H1 (cell line): ENCODE measurements around the gene ZNF846. TPM values are rescaled to one million over a fixed set of nuclear protein-coding genes. Genes with fewer than 3 reads are reported as not detected.

Source experiments
- CTCF ChIA-PET: fragments of 300-600 bp; sonication (Branson Sonifier 250); formaldehyde crosslinking; loops from one replicate; lab custom pipeline; 2021; ENCODE audit not compliant: partially characterized antibody; lab: Charles Lee
- POLR2A ChIA-PET: fragments of 300-600 bp; sonication (Branson Sonifier 250); formaldehyde crosslinking; loops from one replicate; lab custom pipeline; 2021; ENCODE audit warnings: inconsistent platforms; ENCODE audit not compliant: partially characterized antibody; lab: Charles Lee
- DNase-seq, 2 experiments: peaks; one replicate each; pipeline versions ENCODE4 v3.0.0 to v3.0.0-alpha.2; 2010 to 2022; ENCODE audit warnings: low spot score in 2 of 2, low read depth in 1 of 2, mixed read lengths in 1 of 2
- FAIRE-seq: peaks from 2 replicates; lab custom pipeline; 2011; peaks lifted over from hg19 to GRCh38; lab: Jason Lieb, UNC
- H2AFZ ChIP-seq: 2 replicates; pipeline ENCODE4 v1.8.1; 2012; ENCODE audit warnings: low read length, inconsistent platforms
- H2AK5ac ChIP-seq: 2 replicates; pipeline ENCODE4 v1.6.1; 2013; ENCODE audit warnings: low read depth, low read length
- H2BK120ac ChIP-seq: replicated peaks from 2 replicates; pipeline ENCODE3; 2013; ENCODE audit warnings: low read depth, low read length, inconsistent platforms
- H2BK12ac ChIP-seq: 2 replicates; pipeline ENCODE4 v1.6.1; 2013; ENCODE audit warnings: low read depth, low read length
- H2BK15ac ChIP-seq: 2 replicates; pipeline ENCODE4 v1.6.1; 2013; ENCODE audit warnings: low read length
- H2BK20ac ChIP-seq: 2 replicates; pipeline ENCODE4 v1.6.1; 2013; ENCODE audit warnings: low read length
- H2BK5ac ChIP-seq: 2 replicates; pipeline ENCODE4 v1.6.1; 2013; ENCODE audit warnings: low read depth, low read length
- H3K14ac ChIP-seq: 2 replicates; pipeline ENCODE4 v1.6.1; 2013; ENCODE audit warnings: inconsistent platforms; ENCODE audit not compliant: insufficient read length
- H3K18ac ChIP-seq: 2 replicates; pipeline ENCODE4 v1.6.1; 2013; ENCODE audit warnings: low read length; ENCODE audit errors: extremely low read depth
- H3K23ac ChIP-seq: 2 replicates; pipeline ENCODE4 v1.6.1; 2013; ENCODE audit warnings: inconsistent platforms; ENCODE audit not compliant: insufficient read length
- H3K23me2 ChIP-seq: 2 replicates; pipeline ENCODE4 v1.6.1; 2013; ENCODE audit warnings: low read depth, low read length
- H3K27ac ChIP-seq: 2 replicates; pipeline ENCODE4 v1.6.1; 2011; ENCODE audit warnings: low read depth, low read length, inconsistent platforms
- H3K27me3 ChIP-seq, 4 experiments: replicated peaks in 1 of 4; 1 replicate in 1 of 4; 2 replicates in 3 of 4; pipeline versions ENCODE4 v1.6.1 to v1.8.1; 2011 to 2013; ENCODE audit warnings: low read length in 3 of 4, mild to moderate bottlenecking in 3 of 4, inconsistent platforms in 2 of 4, mixed read lengths in 2 of 4, moderate library complexity in 1 of 4; ENCODE audit not compliant: control insufficient read depth in 3 of 4, insufficient read depth in 3 of 4; ENCODE audit errors: extremely low read depth in 1 of 4
- H3K36me3 ChIP-seq, 4 experiments: 2 replicates each; pipeline versions ENCODE4 v1.6.1 to v1.8.1; 2011 to 2013; ENCODE audit warnings: mild to moderate bottlenecking in 4 of 4, low read length in 3 of 4, moderate library complexity in 2 of 4, control low read depth in 1 of 4, inconsistent platforms in 1 of 4; ENCODE audit not compliant: insufficient read depth in 4 of 4, control insufficient read depth in 2 of 4
- H3K4ac ChIP-seq: replicated peaks from 2 replicates; pipeline ENCODE3; 2013; ENCODE audit warnings: low read length, low read depth, mixed read lengths, inconsistent platforms; ENCODE audit not compliant: insufficient read length
- H3K4me1 ChIP-seq, 4 experiments: replicated peaks in 1 of 4; 1 replicate in 1 of 4; 2 replicates in 3 of 4; pipeline versions ENCODE4 v1.6.1 to v1.8.1; 2011 to 2013; ENCODE audit warnings: low read length in 3 of 4, inconsistent platforms in 2 of 4, mixed read lengths in 1 of 4; ENCODE audit not compliant: insufficient read depth in 4 of 4, control insufficient read depth in 3 of 4
- H3K4me2 ChIP-seq, 2 experiments: 2 replicates each; pipeline versions ENCODE4 v1.6.1 to v1.8.1; 2011 to 2013; ENCODE audit warnings: low read depth in 2 of 2, low read length in 2 of 2, control low read depth in 1 of 2, inconsistent platforms in 1 of 2, mild to moderate bottlenecking in 1 of 2; ENCODE audit not compliant: insufficient read depth in 1 of 2
- H3K4me3 ChIP-seq, 4 experiments: fragments of 200-600, 300-600 bp in 1 of 4; sonication (generic), shearing (Covaris generic), sonication (Bioruptor Twin) in 1 of 4; 2 replicates each; pipeline versions ENCODE4 v1.5.1 to v1.8.1; 2011 to 2016; ENCODE audit warnings: low read length in 4 of 4, low read depth in 3 of 4, control low read depth in 2 of 4, inconsistent platforms in 2 of 4, mild to moderate bottlenecking in 2 of 4, mixed read lengths in 1 of 4, moderate library complexity in 1 of 4; ENCODE audit not compliant: insufficient read depth in 2 of 4; ENCODE audit errors: extremely low read depth in 1 of 4
- H3K56ac ChIP-seq: replicated peaks from 2 replicates; pipeline ENCODE3; 2013; ENCODE audit warnings: low read depth, mild to moderate bottlenecking, mixed read lengths, low read length, inconsistent platforms; ENCODE audit not compliant: insufficient read length
- H3K79me1 ChIP-seq: 2 replicates; pipeline ENCODE4 v1.6.1; 2013; ENCODE audit warnings: low read depth, low read length, control low read depth
- H3K79me2 ChIP-seq, 2 experiments: 2 replicates each; pipeline versions ENCODE4 v1.6.1 to v1.8.1; 2012 to 2013; ENCODE audit warnings: low read length in 2 of 2, mild to moderate bottlenecking in 2 of 2, inconsistent platforms in 1 of 2; ENCODE audit not compliant: insufficient read depth in 2 of 2, control insufficient read depth in 1 of 2
- H3K9ac ChIP-seq, 4 experiments: replicated peaks in 1 of 4; 1 replicate in 1 of 4; 2 replicates in 3 of 4; pipeline versions ENCODE4 v1.6.1 to v1.8.1; 2011 to 2013; ENCODE audit warnings: low read depth in 3 of 4, low read length in 3 of 4, control low read depth in 2 of 4, mild to moderate bottlenecking in 2 of 4, moderate library complexity in 2 of 4, inconsistent platforms in 1 of 4; ENCODE audit errors: extremely low read depth in 1 of 4
- H3K9me3 ChIP-seq, 2 experiments: 2 replicates each; pipeline versions ENCODE4 v1.6.1 to v1.8.1; 2012 to 2013; ENCODE audit warnings: mild to moderate bottlenecking in 2 of 2, moderate library complexity in 2 of 2, control low read depth in 1 of 2, inconsistent platforms in 1 of 2, low read depth in 1 of 2, low read length in 1 of 2, mixed read lengths in 1 of 2; ENCODE audit not compliant: insufficient read depth in 2 of 2
- H4K20me1 ChIP-seq, 2 experiments: replicated peaks in 1 of 2; 2 replicates each; pipeline versions ENCODE3 to v1.8.1; 2011 to 2013; ENCODE audit warnings: inconsistent platforms in 2 of 2, low read length in 2 of 2, mild to moderate bottlenecking in 1 of 2; ENCODE audit not compliant: insufficient read depth in 2 of 2, control insufficient read depth in 1 of 2
- H4K5ac ChIP-seq: 2 replicates; pipeline ENCODE4 v1.6.1; 2013; ENCODE audit warnings: low read length, low read depth, mixed read lengths, inconsistent platforms; ENCODE audit not compliant: insufficient read length
- H4K8ac ChIP-seq: 2 replicates; pipeline ENCODE4 v1.8.0; 2013; ENCODE audit warnings: mild to moderate bottlenecking, moderate library complexity, low read length, inconsistent platforms; ENCODE audit not compliant: insufficient read depth; ENCODE audit errors: extremely low read depth
- H4K91ac ChIP-seq: replicated peaks from 2 replicates; pipeline ENCODE3; 2013; ENCODE audit warnings: low read length, mixed read lengths, inconsistent platforms; ENCODE audit not compliant: insufficient read length
- ASH2L ChIP-seq: fragments of 200-600, 300-600 bp; sonication (generic); IDR thresholded peaks from one replicate; pipeline ENCODE4 v1.7.1; 2017; ENCODE audit warnings: low read length
- CBX5 ChIP-seq: fragments of 300-800, 300-1000 bp; sonication (generic); IDR thresholded peaks from 2 replicates; pipeline ENCODE4 v1.7.1; 2016; ENCODE audit warnings: antibody characterized with exemption, low read length, low read depth
- CTCF ChIP-seq, 3 experiments: IDR thresholded peaks; 1 replicate in 2 of 3; 2 replicates in 1 of 3; pipeline versions ENCODE4 v1.5.1 to v1.6.1; 2011; ENCODE audit warnings: low read length in 3 of 3, mild to moderate bottlenecking in 3 of 3, inconsistent platforms in 2 of 3, low read depth in 1 of 3, moderate library complexity in 1 of 3; ENCODE audit not compliant: insufficient read depth in 1 of 3; ENCODE audit errors: control extremely low read depth in 1 of 3
- E2F6 ChIP-seq: IDR thresholded peaks from 2 replicates; pipeline ENCODE4 v1.6.1; 2012; ENCODE audit warnings: inconsistent platforms
- JUN ChIP-seq: IDR thresholded peaks from 2 replicates; pipeline ENCODE4 v1.6.1; 2011; ENCODE audit warnings: low read depth, mild to moderate bottlenecking, improper control_type of control experiment, low read length
- MAX ChIP-seq: IDR thresholded peaks from 2 replicates; pipeline ENCODE4 v1.6.1; 2012; ENCODE audit warnings: inconsistent platforms
- POLR2A ChIP-seq, 2 experiments: IDR thresholded peaks; 1 replicate in 1 of 2; 2 replicates in 1 of 2; pipeline ENCODE4 v1.6.1; 2011; ENCODE audit warnings: low read depth in 2 of 2, low read length in 2 of 2, mild to moderate bottlenecking in 2 of 2; ENCODE audit errors: control extremely low read depth in 1 of 2
- RAD21 ChIP-seq, 2 experiments: IDR thresholded peaks in 1 of 2; conservative IDR thresholded peaks in 1 of 2; 2 replicates each; pipeline ENCODE4 v1.6.1; 2011; ENCODE audit warnings: low read depth in 2 of 2, low read length in 2 of 2, improper control_type of control experiment in 1 of 2, inconsistent platforms in 1 of 2, mild to moderate bottlenecking in 1 of 2, moderate library complexity in 1 of 2
- RXRA ChIP-seq: IDR thresholded peaks from 2 replicates; pipeline ENCODE4 v1.6.1; 2011; ENCODE audit warnings: low read depth, mild to moderate bottlenecking, low read length, moderate library complexity; ENCODE audit not compliant: insufficient read depth
- WGBS, 2 experiments: shearing (Covaris generic) in 1 of 2; methylation state at CpG; one replicate each; pipeline versions ENCODE4 v1.1.6 to v1.1.7; 2013 to 2015; ENCODE audit warnings: low lambda C conversion rate in 2 of 2, mixed read lengths in 2 of 2, inconsistent platforms in 1 of 2, low coverage in 1 of 2, missing lambda C conversion rate in 1 of 2; ENCODE audit not compliant: insufficient replicate concordance in 2 of 2, insufficient coverage in 1 of 2, insufficient read length in 1 of 2; ENCODE audit errors: extremely low coverage in 1 of 2, missing lambda C conversion rate in 1 of 2; 5-methylcytosine and 5-hydroxymethylcytosine counted together
- polyA plus RNA-seq, 7 experiments: library from polyadenylated mRNA; depleted of rRNA in 3 of 7; stranded (reverse) in 5 of 7; unstranded in 2 of 7; fragments of >200 nt in 5 of 7; fragments of 200-250 nt in 2 of 7; gene quantifications; 1 replicate in 5 of 7; 2 replicates in 1 of 7; 4 replicates in 1 of 7; pipeline versions ENCODE4 v1.2.1 to v1.2.3, GENCODE V29; 2011 to 2013; ENCODE audit warnings: missing spikeins in 2 of 7, mixed read lengths in 2 of 7
- total RNA-seq: library from RNA; stranded (reverse); fragmentation: NEBNext Ultra II Directional; extraction: Animal tissue kit (Norgen Biotek cat#: 25700); gene quantifications from 2 replicates; pipeline ENCODE4 v1.2.1, GENCODE V29; 2021

Gene ZNF846
- total and polyA plus RNA-seq, 2 of the 8 experiments (the other 6 are each of a cell fraction or from before 2014, with no cell fraction given), result 4.5 to 9.0 TPM

- no peak overlapping the region for H2AK5ac ChIP-seq
- H2BK15ac ChIP-seq, result no peak overlapping the region
- no peak overlapping the region for H3K56ac ChIP-seq
- no peak overlapping the region for H3K27ac ChIP-seq
- H4K5ac ChIP-seq, result no peak overlapping the region
- no peak overlapping the region for H3K14ac ChIP-seq
- no peaks in the 10 kb centered on the region for H3K27me3 ChIP-seq
- no peaks in the 10 kb centered on the region for H4K20me1 ChIP-seq
- H3K9ac ChIP-seq, result no peak overlapping the region
- H3K36me3 ChIP-seq, result no peaks in the 10 kb centered on the region
- no peak overlapping the region for H3K4ac ChIP-seq
- H3K79me2 ChIP-seq, result no peaks in the 10 kb centered on the region
- peaks cover 0 to 2% (median 0%) of the 10 kb centered on the region in 4 experiments; a peak in 2 of 7 replicates for H3K4me1 ChIP-seq
- H3K18ac ChIP-seq, result no peak overlapping the region
- no peak overlapping the region for H2BK120ac ChIP-seq
- H4K91ac ChIP-seq, result no peak overlapping the region
- peak; percentile 68 to 84 for DNase-seq
- no peak overlapping the region for H2BK20ac ChIP-seq
- H3K9me3 ChIP-seq, result no peaks in the 10 kb centered on the region
- no peak overlapping the region for H4K8ac ChIP-seq
- no peak overlapping the region for H2BK5ac ChIP-seq
- H3K4me2 ChIP-seq, result no peak overlapping the region
- no peak overlapping the region for H3K23ac ChIP-seq
- no peak overlapping the region for H3K4me3 ChIP-seq
- H3K23me2 ChIP-seq, result peaks cover 11% of the 10 kb centered on the region; the same call in 1 of the 2 replicates
- WGBS, 2 experiments, result 51% methylated on average over 6 of the region's 6 CpGs; no CpG with 5 or more reads in 1 of the 2 experiments
- H2BK12ac ChIP-seq, result no peak overlapping the region
- FAIRE-seq, result peak; percentile 100
- CTCF ChIA-PET, result interaction anchor here (0.5 to 4.8 kb wide), 16 partner anchors 12 to 591 kb away, joined by 3 to 47 read pairs (median 3); no protein-coding TSS in a partner anchor
- POLR2A ChIA-PET, result interaction anchor here (0.7 to 1.1 kb wide), 5 partner anchors 171 to 209 kb away, joined by 3 read pairs; partner anchors contain the start of gene ZNF561
- H2AFZ ChIP-seq, result no peak overlapping the region
- 0 out of 2 replicates have a peak, but pooled peaks cover 2% of the 10 kb centered on the region for H3K79me1 ChIP-seq
- TF ChIP-seq JUN (no peak), CBX5 (no peak), MAX (no peak), E2F6 (no peak), POLR2A (IDR thresholded peaks at IDR 0.05; ENCODE audit: control extremely low read depth in 1 of 2, low read depth in 2 of 2, low read length in 2 of 2) (no peak), RAD21 (IDR thresholded peaks at IDR 0.05 in 1 of 2, conservative IDR thresholded peaks at IDR 0.05 in 1 of 2; ENCODE audit: low read depth in 2 of 2, low read length in 2 of 2) (peak; percentile 95 to 96), CTCF (IDR thresholded peaks at IDR 0.05; ENCODE audit: control extremely low read depth in 1 of 3, insufficient read depth in 1 of 3, low read depth in 1 of 3, low read length in 3 of 3) (peak; percentile 37 to 94 (median 80)), RXRA (no peak), ASH2L (no peak)
These were observed 27.7 kb upstream of the ZNF846 start for GRCh38 chr19:9796113-9796773.
